ENCODE results near the gene WRAP53. TPM values are rescaled to one million over a fixed set of nuclear protein-coding genes. Genes with fewer than 3 reads are reported as not detected.

The WRAP53 gene
- total RNA-seq, 1 donor from 2014 or later = 21.3 TPM

DNA sequence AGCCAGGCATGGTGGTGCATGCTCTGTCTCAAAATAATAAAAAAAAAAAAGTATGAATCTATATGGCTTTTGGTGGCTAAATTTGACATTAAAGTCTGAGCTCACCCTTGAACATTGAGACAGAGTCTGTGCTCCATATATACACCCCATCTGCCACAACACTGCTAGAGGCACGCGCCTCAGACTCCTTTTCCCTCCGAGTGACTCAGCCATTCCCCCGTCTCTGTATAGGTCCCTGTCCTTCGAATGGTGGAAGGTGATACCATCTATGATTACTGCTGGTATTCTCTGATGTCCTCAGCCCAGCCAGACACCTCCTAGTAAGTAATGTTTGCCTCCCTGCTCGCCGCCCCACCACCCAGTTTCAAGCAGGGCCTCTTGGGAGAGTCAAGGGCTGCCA, 12.2 kb downstream of the WRAP53 start:
- DNase-seq (ENCODE audit: low spot score) = no peak
- Mint-ChIP-seq H3K36me3 (ENCODE audit: low read depth, unreplicated experiment) (peaks cover 5% of the 10 kb centered on the region), H3K4me3 (ENCODE audit: unreplicated experiment) (peak overlapping the region; percentile 44), H3K4me1 (ENCODE audit: unreplicated experiment) (peaks cover 15% of the 10 kb centered on the region), H3K9me3 (ENCODE audit: unreplicated experiment) (no peaks in the 10 kb centered on the region), H3K27me3 (ENCODE audit: unreplicated experiment) (peaks cover 14% of the 10 kb centered on the region), H3K27ac (ENCODE audit: unreplicated experiment) (no peak overlapping the region)
- TF ChIP-seq, protein P1, sequence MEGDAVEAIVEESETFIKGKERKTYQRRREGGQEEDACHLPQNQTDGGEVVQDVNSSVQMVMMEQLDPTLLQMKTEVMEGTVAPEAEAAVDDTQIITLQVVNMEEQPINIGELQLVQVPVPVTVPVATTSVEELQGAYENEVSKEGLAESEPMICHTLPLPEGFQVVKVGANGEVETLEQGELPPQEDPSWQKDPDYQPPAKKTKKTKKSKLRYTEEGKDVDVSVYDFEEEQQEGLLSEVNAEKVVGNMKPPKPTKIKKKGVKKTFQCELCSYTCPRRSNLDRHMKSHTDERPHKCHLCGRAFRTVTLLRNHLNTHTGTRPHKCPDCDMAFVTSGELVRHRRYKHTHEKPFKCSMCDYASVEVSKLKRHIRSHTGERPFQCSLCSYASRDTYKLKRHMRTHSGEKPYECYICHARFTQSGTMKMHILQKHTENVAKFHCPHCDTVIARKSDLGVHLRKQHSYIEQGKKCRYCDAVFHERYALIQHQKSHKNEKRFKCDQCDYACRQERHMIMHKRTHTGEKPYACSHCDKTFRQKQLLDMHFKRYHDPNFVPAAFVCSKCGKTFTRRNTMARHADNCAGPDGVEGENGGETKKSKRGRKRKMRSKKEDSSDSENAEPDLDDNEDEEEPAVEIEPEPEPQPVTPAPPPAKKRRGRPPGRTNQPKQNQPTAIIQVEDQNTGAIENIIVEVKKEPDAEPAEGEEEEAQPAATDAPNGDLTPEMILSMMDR (IDR thresholded peaks at IDR 0.05; ENCODE audit: unreplicated experiment) = no peak

- H3K4me3 Mint-ChIP-seq (ENCODE audit: unreplicated experiment) = no peak overlapping the region
- H3K27me3 Mint-ChIP-seq (ENCODE audit: unreplicated experiment) = peaks cover 17% of the 10 kb centered on the region
- no peak for DNase-seq (ENCODE audit: low spot score)
These were observed 13.4 kb downstream of the WRAP53 start for GRCh38 chr17:7701681-7702080.

GRCh38 chr17:7702776-7703175, 14.5 kb downstream of the WRAP53 start:
- no peak for DNase-seq (ENCODE audit: low spot score)
- no peaks in the 10 kb centered on the region for H3K36me3 Mint-ChIP-seq (ENCODE audit: low read depth, unreplicated experiment)
- no peaks in the 10 kb centered on the region for H3K9me3 Mint-ChIP-seq (ENCODE audit: unreplicated experiment)
- peaks cover 17% of the 10 kb centered on the region for H3K27me3 Mint-ChIP-seq (ENCODE audit: unreplicated experiment)
- peak overlapping the region; percentile 89 for H3K27ac Mint-ChIP-seq (ENCODE audit: unreplicated experiment)
- TF ChIP-seq, protein P1 (IDR thresholded peaks at IDR 0.05; ENCODE audit: unreplicated experiment) = no peak
- peak overlapping the region; percentile 89 for H3K4me3 Mint-ChIP-seq (ENCODE audit: unreplicated experiment)
- peaks cover 35% of the 10 kb centered on the region for H3K4me1 Mint-ChIP-seq (ENCODE audit: unreplicated experiment)

More at GRCh38 chr17:7701681-7702080, 13.4 kb downstream of the WRAP53 start:
- TF ChIP-seq, protein P1 (IDR thresholded peaks at IDR 0.05; ENCODE audit: unreplicated experiment) = no peak
- no peaks in the 10 kb centered on the region for H3K9me3 Mint-ChIP-seq (ENCODE audit: unreplicated experiment)
- H3K36me3 Mint-ChIP-seq (ENCODE audit: low read depth, unreplicated experiment) = no peaks in the 10 kb centered on the region
- H3K4me1 Mint-ChIP-seq (ENCODE audit: unreplicated experiment) = peaks cover 25% of the 10 kb centered on the region
- peak overlapping the region; percentile 64 for H3K27ac Mint-ChIP-seq (ENCODE audit: unreplicated experiment)

- no peaks in the 10 kb centered on the region for H3K36me3 Mint-ChIP-seq (ENCODE audit: low read depth, unreplicated experiment)
- peaks cover 17% of the 10 kb centered on the region for H3K27me3 Mint-ChIP-seq (ENCODE audit: unreplicated experiment)
- peak overlapping the region; percentile 89 for H3K27ac Mint-ChIP-seq (ENCODE audit: unreplicated experiment)
- peak; percentile 75 for DNase-seq (ENCODE audit: low spot score)
- peak overlapping the region; percentile 89 for H3K4me3 Mint-ChIP-seq (ENCODE audit: unreplicated experiment)
- H3K4me1 Mint-ChIP-seq (ENCODE audit: unreplicated experiment) = peaks cover 35% of the 10 kb centered on the region
- H3K9me3 Mint-ChIP-seq (ENCODE audit: unreplicated experiment) = no peaks in the 10 kb centered on the region
- TF ChIP-seq, protein P1 (IDR thresholded peaks at IDR 0.05; ENCODE audit: unreplicated experiment) = no peak
These were observed 15.6 kb downstream of the WRAP53 start for GRCh38 chr17:7703584-7704479.

Data from endothelial cell (in vitro differentiated cells).